NCI-H748 (cell line): ENCODE data around the gene MAN1C1.

Source experiments
- DNase-seq: peaks from one replicate; lab custom pipeline; 2025; ENCODE audit not compliant: unreplicated experiment; lab: John Stamatoyannopoulos, UW

Gene MAN1C1

GRCh38 chr1:25613091-25613490 lies 3.5 kb upstream of the MAN1C1 start:
- no peak for DNase-seq

GRCh38 chr1:25614501-25615171 lies 2.0 kb upstream of the MAN1C1 start:
- DNase-seq: no peak

GRCh38 chr1:25615172-25615541 lies 1.4 kb upstream of the MAN1C1 start:
- no peak for DNase-seq

- peak; percentile 54 for DNase-seq
Measured at GRCh38 chr1:25615563-25616094, 962 bp upstream of the MAN1C1 start.

GRCh38 chr1:25616987-25617624 lies 515 bp downstream of the MAN1C1 start:
- DNase-seq: peak; percentile 10

- DNase-seq: no peak
Measured at GRCh38 chr1:25617625-25618432, 1.2 kb downstream of the MAN1C1 start.

- no peak for DNase-seq
Measured at GRCh38 chr1:25618433-25618808, 1.8 kb downstream of the MAN1C1 start.

GRCh38 chr1:25619101-25619890 lies 2.7 kb downstream of the MAN1C1 start:
- peak; percentile 53 for DNase-seq

GRCh38 chr1:25620211-25620610 lies 3.6 kb downstream of the MAN1C1 start:
- DNase-seq: no peak

GRCh38 chr1:25620701-25621350 lies 4.2 kb downstream of the MAN1C1 start:
- no peak for DNase-seq

GRCh38 chr1:25621876-25622275 lies 5.3 kb downstream of the MAN1C1 start:
- no peak for DNase-seq

GRCh38 chr1:25622531-25622930 lies 5.9 kb downstream of the MAN1C1 start:
- DNase-seq: no peak

GRCh38 chr1:25623007-25623406 lies 6.4 kb downstream of the MAN1C1 start:
- no peak for DNase-seq

- DNase-seq: no peak
Measured at GRCh38 chr1:25623731-25624130, 7.1 kb downstream of the MAN1C1 start.

GRCh38 chr1:25624156-25624555 lies 7.6 kb downstream of the MAN1C1 start:
- no peak for DNase-seq

- DNase-seq: no peak
Measured at GRCh38 chr1:25624604-25625003, 8.0 kb downstream of the MAN1C1 start.

GRCh38 chr1:25626018-25626417 lies 9.4 kb downstream of the MAN1C1 start:
- no peak for DNase-seq

- no peak for DNase-seq
Measured at GRCh38 chr1:25628741-25629421, 12.3 kb downstream of the MAN1C1 start.

- no peak for DNase-seq
Measured at GRCh38 chr1:25629836-25630235, 13.2 kb downstream of the MAN1C1 start.
